ENCODE data around the gene LRRC28.

The LRRC28 gene

DNA sequence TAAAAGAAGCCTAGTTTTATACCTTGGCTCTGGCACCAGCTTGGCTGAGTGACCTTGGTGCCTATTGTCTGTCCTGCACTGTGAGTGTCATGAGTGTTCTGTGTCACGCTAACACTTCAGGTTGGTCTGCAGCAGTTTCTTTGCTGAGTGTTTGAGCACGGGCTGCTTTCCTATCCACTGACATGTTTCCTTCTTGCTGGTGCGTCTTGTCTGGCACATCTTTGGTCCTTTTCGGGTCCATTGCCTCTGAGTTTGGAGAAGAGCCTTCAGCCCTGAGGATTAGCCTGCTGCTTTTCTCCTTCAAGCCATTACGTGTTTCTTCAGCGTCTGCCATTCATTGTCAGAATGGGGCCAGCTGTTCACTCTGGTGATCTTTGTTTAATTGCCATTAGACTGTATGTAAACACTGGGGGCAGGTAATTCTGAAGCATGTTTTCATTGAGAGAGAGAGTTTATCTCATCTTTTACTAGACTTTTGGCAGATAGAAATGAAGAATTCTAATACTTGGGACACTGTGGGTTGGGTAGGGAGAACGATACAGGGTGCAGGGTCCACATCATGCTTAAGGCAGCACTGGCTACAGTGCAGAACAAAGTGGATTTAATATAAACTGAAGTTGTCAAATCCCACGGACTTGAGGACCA, 55.5 kb downstream of the LRRC28 start:
- DNase-seq (ENCODE audit: low read depth), result no peak

DNA sequence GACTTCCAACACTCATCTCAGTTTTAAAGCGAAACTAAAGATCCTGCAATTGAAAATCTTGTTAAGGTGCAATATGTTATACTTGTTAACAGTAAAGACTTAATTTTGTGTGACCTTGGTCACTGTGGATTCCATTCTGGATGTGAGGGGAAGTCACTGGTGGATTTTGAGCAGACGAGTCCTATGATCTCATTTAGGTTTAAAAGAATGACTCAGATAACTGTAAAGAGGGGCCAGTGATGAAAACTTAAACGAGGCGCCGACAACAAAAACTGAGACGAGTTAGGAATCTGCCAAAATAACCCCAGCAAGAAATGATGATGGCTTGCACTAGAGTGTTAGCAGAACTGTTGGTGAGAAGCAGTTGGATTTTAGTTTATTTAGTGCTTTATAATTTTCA, 56.5 kb downstream of the LRRC28 start:
- no peak for DNase-seq (ENCODE audit: low read depth)

DNA sequence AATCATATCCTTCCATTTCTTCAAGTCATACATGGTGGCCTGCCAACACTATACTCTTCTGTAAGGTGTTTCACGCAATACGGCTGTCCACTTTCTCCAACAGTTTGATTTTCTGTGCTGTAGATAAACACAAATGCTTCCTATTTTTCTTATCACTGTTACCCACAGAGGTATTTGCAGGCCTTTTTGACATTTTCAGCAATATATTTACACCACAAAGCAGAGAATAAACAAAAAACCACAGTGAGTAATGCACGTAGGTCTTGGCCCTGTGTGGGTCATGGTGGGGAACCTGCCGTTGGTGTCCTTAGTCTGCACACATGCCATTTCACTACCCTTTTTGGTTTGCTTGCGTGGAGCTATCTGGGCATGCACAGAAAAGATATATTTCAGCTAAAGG, 59.5 kb downstream of the LRRC28 start:
- no peak for DNase-seq (ENCODE audit: low read depth)

DNA sequence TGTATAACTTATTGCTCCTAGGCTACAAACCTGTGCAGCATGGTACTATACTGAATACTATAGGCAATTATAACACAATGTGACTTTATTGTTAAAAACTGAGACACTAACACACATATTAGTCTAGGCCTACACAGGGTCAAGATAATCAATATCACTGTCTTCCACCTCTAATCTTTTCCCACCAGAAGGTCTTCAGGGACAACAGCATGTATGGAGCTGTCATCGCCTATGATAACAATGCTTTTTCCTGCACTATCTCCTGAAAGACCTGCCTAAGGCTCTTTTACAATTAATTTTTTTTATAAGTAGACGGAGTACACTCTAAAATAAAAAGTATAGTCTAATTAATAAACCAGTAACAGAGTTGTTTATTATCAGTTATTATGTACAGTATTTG, 60.9 kb downstream of the LRRC28 start:
- DNase-seq (ENCODE audit: low read depth), result no peak

DNA sequence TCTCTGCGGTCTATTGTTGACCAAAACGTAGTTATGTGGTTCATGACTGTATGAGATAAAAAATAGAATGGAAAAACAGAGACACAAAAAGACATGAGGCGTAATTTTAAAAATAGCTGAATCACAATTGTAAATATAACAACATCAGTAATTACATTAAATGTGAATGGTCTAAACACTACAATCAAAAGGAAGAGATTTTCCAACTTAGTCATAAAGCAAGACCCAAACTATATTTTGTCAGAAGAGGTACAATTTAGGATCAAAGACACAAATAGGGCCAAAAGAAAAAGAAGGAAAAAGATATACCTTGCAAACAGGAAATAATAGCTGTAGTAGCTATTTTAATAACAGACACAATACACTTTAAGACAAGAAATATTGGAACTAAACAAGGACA, 61.5 kb downstream of the LRRC28 start:
- no peak for DNase-seq (ENCODE audit: low read depth)

DNA sequence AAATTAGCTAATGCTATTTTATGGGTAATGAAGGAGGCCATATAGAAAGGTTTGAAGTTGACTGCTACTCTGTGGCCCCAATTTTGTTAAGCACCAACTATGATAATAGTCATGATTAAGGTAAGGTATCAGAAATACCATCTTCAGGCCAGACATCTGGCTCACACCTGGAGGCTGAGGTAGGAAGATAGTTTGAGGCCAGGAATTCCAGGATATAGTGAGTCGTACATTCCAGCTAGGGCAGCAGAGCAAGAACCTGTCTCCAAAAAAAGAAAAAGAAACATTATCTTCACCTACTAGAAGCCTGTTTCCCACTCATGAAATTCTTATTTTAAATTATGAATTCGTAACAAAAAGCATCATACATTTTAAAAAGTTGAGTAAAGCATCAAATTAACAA, 64.4 kb downstream of the LRRC28 start:
- no peak for DNase-seq (ENCODE audit: low read depth)

DNA sequence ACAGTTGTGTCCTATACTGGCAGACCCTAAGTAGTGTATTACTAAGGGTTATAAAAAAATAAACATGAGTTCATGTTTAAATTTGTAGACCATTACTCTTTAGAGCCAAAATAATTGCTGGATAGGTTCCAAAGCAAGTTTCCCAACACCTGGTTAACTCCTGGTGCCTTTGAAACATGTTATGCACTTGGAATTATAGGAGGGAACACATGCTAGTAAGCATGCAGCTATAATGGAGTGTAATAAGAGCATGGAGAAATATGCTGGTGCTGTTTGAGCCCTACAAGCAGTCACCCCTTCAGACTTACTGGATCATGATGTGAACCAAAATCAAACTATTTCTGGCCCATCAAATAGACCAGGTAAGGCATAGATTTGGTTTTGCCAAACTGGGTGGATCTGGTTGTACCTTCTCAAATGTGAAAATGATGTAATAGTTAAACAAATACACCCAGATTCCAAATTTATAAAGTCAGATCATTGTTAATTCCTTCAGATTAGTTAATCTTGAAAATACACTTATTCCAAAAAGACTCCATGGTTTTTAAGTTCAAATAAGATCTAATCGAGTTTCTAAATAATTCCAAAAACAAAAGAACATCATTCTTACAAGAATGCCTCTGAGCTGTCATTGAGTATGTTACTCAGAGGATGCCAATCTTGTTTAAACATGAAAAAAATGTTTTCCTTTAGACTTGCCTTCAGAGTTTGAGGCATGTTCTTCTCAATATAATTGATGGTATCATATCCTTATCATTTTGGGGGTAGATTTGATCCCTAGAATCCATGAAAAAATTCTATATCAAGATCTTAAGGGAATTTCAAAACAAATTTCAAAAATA, 69.3 kb downstream of the LRRC28 start:
- no peak for DNase-seq (ENCODE audit: low read depth)

DNA sequence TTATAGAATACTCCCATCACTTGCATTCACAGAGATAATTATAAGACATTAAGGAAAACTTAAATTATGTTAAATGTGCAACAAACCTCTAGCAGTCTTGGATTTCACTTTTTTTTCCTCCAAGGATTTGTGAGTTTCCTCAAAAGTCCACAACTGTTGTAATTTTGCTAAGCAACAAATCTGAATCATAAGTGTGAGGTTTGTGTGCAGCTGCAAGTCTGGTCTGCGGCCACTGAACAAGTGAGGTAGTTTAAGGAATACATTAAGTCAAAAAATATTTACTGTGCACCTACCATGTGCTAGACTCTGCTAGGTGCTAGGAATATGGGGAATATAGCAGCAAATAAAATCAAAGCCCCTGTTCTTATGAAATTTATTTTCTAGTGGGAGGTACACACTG, 70.2 kb downstream of the LRRC28 start:
- DNase-seq (ENCODE audit: low read depth), result no peak

DNA sequence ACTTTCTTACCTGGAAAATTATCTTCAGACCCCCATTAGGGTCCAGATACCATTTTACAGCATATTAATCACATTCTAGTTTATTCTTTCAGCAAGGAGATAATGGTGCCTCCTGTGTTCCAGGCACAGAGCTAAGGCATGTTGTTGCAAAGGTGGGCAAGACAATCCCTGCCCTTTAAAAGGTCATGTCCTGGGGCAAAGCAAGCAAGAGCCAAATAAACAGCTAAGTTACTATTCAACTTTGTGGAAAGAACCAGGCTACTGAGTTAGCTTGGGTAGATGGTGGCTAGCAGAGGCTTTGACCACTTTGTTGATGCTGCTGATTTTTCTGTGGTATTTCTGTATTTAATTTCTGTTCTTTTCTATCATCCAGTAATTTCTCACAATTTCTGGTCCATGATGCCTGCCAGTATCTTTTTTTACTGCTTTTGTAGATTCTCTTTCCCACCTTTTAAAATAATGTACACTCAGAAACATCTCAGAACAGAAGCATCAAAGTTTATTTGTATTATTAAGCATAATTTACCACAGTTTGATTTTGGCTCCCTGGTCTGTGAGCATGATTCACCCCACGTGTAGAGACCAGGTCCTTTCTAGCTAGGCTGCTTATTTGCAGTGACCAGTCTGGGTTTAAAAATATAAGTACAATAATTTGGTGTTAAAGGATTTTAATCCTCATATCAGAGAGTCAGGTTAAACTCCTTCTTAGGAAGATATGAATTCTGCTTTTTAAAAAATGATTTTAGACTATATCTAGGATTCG, 71.5 kb downstream of the LRRC28 start:
- no peak for DNase-seq (ENCODE audit: low read depth)

DNA sequence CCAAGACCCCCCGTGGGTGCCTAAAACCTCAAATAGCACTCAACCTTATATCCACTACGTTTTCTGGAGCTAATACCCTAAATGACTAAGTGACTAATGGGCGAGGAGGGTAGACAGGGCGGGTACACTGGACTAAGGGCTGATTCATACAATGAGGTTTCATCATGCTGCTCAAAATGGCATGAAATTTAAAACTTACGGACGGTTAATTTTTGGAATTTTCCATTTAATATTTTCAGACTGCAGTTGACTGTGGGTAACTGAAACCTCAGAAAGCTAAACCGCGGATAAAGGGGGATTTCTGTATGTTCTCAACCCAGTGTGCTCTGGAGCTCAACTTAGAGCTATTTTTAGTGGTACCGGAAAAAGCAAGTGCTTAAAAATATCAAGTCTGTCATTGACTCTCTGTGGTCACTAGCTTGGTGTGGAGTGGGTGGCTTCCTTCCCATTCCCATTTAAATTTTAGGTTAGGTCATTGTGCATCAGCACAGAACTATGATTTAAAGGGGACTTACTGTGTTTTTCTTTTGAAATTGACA, 72.9 kb downstream of the LRRC28 start:
- no peak for DNase-seq (ENCODE audit: low read depth)

DNA sequence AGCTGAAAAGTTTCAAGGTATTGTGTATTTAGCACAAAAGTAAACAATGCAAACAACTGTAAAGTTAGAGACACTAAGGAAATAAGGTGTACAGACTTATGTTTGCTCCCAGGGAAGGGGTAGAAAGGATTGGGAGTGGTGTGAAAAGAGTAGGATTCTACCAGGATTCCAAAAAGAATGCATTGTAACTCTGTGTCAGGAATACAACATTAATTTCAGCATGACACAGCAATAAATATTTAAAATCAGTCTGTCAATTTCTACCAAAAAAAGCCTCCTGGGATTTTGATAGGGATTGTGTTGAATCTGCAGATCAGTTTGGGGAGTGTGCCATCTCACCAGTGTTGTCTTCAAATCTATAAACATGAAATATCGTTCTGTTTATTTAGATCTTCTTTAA, 73.4 kb downstream of the LRRC28 start:
- DNase-seq (ENCODE audit: low read depth), result no peak

DNA sequence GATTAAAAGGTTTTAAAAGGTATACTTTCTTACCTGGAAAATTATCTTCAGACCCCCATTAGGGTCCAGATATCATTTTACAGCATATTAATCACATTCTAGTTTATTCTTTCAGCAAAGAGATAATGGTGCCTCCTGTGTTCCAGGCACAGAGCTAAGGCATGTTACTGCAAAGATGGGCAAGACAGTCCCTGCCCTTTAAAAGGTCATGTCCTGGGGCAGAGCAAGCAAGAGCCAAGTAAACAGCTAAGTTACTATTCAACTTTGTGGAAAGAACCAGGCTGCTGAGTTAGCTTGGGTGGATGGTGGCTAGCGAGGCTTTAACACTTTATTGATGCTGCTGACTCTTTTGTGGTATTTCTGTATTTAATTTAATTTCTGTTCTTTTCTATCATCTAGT, 75.0 kb downstream of the LRRC28 start:
- no peak for DNase-seq (ENCODE audit: low read depth)

DNA sequence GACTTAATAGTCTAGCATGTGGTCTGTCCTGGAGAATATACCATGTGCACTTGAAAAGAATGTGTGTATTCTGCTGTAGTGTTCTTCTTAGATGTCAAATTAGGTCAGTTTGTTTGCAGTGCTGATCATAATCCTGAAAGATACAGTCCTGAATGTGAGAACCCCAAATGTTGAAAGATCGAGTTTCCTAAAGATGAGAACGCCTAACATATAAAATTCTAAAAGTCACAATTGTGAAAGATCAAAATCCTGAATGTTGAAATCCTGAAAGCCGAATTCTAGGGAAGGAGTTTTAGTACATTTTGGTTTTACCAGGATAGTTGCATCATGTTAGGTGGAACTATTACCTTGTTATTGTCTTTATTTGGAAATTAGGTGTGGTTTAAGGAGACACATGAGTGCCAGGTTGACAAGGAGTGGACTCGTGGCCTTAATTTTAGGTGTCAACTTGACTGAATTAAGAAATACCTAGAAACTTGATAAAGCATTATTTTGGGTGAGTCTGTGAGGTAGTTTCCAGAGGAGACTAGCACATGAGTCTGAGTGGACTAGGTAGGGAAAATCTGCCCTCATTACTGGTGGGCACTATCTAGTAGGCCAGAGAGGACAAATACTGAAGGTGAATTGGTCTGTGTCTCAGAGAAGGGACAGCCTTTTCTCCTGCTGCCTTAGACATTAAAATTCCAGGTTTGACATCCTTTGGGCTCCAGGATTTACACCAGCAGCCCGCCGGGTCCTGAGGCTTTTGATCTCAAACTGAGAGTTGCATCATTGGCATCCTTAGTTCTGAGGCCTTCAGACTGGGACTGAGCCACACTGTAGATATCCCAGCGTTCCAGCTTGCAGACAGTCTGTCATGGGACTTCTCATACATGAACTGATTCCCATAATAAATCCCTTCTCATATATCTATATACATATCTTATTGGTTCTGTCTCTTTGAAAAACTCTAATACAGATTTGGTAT, 77.1 kb downstream of the LRRC28 start:
- DNase-seq (ENCODE audit: low read depth), result no peak

DNA sequence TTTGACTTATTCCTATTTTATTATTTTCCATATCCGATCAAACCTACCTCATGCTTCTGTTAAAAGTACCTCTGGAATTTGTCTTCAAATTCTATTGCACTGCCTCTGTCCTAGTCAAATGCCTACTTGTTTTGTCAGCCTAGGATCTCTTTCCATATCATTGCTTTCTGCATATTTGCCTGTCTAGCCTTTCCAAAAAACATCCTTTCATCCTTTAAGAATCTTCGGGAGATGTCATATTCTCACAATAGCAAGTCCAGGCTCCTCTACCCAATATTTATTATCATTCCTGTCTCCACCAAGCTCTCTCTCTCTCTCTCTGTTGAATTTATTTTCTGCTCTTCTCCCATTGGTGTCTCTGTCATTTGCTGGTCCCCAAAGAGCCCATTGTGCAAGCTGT, 80.1 kb downstream of the LRRC28 start:
- DNase-seq (ENCODE audit: low read depth), result no peak

DNA sequence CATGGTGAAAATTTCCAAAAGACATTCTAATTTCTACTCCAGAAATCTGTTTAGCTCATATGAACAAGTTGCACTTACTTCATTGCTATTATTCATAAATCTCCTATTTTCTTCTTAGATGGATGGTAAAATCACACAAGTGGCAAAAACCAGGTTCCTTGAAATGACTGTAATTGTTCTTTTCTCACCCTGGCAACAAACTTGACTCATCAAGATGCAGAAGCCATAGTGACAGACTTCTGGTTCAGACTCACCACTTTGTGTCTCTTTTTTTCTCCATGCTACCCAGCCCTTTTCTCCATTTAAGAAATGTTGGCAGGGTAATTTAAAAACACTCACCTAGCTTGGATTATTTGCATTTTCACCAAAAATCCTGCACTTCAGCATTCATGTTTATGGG, 82.1 kb downstream of the LRRC28 start:
- no peak for DNase-seq (ENCODE audit: low read depth)

DNA sequence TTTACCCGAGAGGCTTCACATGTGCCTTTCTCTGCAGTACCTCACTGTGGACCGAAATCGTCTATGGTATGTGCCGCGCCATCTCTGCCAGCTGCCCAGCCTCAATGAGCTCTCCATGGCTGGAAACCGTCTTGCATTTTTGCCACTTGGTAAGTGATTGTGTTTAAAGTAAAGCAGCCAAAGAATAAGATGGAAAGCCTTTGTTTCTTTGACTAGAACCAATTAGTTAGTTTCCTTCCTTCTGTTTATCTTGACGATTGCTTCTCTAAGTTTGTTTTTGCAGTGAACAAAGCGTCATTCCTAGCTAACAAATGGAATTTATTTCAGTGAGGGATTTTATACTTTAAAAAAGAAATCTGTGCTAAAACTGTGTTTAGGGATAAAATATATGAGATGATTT, 82.7 kb downstream of the LRRC28 start:
- no peak for DNase-seq (ENCODE audit: low read depth)

DNA sequence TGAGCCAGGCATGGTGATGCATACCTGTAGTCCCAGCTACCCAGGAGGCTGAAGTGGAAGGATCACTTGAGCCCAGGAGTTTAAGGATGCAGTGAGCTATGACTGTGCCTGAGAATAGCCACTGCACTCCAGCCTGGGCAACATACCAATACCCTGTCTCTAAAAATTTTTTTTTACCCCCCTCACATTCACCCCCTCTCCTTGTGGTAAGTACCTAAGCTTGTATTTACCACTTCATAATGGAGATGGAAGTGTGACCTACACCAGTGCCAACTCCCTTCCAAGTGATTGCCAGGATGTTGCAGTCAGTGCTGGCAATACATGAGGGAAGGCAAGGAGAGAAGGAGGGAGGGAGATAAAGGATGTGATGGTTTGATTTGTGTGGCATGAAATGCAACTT, 84.2 kb downstream of the LRRC28 start:
- DNase-seq (ENCODE audit: low read depth), result no peak

DNA sequence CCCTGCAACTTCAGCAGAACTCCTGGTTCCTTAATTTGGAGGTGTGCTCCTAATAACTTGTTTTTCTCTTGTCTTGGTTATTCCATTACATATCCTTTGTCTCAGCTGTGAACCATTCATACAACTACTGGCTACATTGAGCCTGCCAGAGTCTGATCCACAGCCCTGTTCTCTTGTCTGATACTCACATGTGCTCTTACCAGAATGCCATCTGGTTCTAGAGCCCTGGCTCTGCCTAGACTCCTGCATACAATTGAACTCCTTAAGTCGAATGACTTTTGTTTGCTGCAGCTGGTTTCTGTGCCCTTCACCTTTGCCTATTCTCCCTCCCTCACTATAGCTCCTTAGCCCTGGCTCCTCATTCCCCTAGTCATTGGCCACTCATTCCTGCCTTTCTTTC, 85.5 kb downstream of the LRRC28 start:
- DNase-seq (ENCODE audit: low read depth), result no peak

DNA sequence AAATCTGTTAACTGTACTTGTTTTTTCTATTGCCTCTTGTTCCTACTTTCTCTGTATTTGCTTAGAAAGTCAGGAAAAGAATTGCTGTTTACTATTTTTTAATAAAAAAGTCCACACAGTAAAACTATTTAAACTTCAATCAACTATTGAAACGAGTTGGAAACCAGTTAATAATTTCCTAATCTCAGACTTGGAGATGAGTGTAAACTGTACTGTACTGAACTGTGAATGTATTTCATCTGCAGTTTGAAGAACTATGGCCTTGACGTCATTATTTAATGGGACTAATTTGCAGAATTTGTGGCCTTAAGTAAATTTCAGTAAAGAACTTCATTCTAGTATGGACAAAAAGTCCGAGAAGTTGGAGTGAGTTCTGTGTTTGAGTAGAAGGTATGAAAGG, 89.1 kb downstream of the LRRC28 start:
- DNase-seq (ENCODE audit: low read depth), result no peak

DNA sequence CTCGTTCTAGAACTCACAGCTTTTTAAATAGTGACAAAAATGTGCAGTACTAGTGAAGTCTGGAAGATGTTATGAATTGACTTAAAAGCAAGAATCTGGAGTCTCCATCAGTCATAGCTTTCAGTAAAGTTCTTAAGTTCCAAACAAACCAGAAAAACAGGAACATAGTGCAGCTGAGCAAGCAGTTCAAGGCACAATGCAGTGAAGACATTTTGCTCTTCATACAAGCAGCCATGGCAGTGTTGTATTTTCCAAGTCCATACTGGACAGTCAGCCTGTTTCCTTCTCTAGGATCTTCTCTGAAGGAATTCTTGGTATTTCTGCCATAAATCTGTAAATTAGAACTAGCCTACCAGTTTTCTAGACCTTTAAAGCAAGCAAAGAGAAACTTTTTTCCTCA, 90.5 kb downstream of the LRRC28 start:
- DNase-seq (ENCODE audit: low read depth), result no peak

DNA sequence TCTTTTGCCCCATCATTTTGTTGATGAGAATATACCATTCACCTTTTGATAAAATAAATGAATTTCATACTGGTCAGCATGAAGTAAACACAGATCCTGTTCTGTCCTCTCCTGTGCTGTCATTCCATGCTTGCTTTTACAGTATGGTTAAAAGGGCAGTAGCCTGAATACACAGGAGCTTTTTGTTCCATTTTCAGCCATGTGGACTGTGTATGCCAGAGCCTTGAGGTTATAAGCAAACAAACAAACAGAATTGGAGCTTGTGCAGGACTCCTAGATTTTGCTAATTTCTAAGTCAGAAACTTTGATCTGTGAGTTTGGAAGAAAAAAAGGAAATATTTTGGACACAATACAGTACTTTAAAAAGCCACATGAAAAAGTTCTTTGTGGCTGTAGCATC, 91.9 kb downstream of the LRRC28 start:
- no peak for DNase-seq (ENCODE audit: low read depth)
